ENCODE data around the gene POU2F3. TPM values are rescaled to one million over a fixed set of nuclear protein-coding genes. Genes with fewer than 3 reads are reported as not detected.

The POU2F3 gene
- total and polyA plus RNA-seq, 2 of the 13 experiments (the other 11 are each of a cell fraction or from before 2014, with no cell fraction given): not detected

- peak; percentile 96 for TF ChIP-seq SALL1 (CRISPR knock-in tag; IDR thresholded peaks at IDR 0.05)
- TF ChIP-seq MAFG (CRISPR knock-in tag; IDR thresholded peaks at IDR 0.05): no peak
- peak; percentile 11; the same call in 1 of the 2 replicates for TF ChIP-seq TFAP4 (IDR thresholded peaks at IDR 0.05; ENCODE audit: borderline replicate concordance, low read depth)
- TF ChIP-seq ZNF569 (CRISPR knock-in tag; IDR thresholded peaks at IDR 0.05; ENCODE audit: borderline replicate concordance): no peak
- TF ChIP-seq ZNF17 (CRISPR knock-in tag; IDR thresholded peaks at IDR 0.05): no peak
- TF ChIP-seq TEF (CRISPR knock-in tag; IDR thresholded peaks at IDR 0.05): no peak
- no peak for TF ChIP-seq STAT5B (CRISPR knock-in tag; IDR thresholded peaks at IDR 0.05)
- TF ChIP-seq ZNF589 (CRISPR knock-in tag; conservative IDR thresholded peaks at IDR 0.05): peak; percentile 80; the same call in 1 of the 2 replicates
- TF ChIP-seq POLR2AphosphoS2 (IDR thresholded peaks at IDR 0.05; ENCODE audit: low read depth, low read length): no peak
- TF ChIP-seq SPEN (CRISPR knock-in tag; IDR thresholded peaks at IDR 0.05; ENCODE audit: low read depth): peak; percentile 83
- no peak for TF ChIP-seq NAIF1 (CRISPR knock-in tag; IDR thresholded peaks at IDR 0.05; ENCODE audit: borderline replicate concordance)
- TF ChIP-seq RARG (CRISPR knock-in tag; IDR thresholded peaks at IDR 0.05; ENCODE audit: low read depth): no peak
- TF ChIP-seq SIX4 (CRISPR knock-in tag; IDR thresholded peaks at IDR 0.05): 0 out of 2 replicates have a peak, but pooled peaks have one; percentile 21
- no peak for TF ChIP-seq SRSF1 (optimal IDR thresholded peaks at IDR 0.05; ENCODE audit: low read depth, low read length)
- TF ChIP-seq ZNF281 (CRISPR knock-in tag; IDR thresholded peaks at IDR 0.05; ENCODE audit: borderline replicate concordance): 0 out of 2 replicates have a peak, but pooled peaks have one; percentile 26
- TF ChIP-seq PAF1 (CRISPR knock-in tag; IDR thresholded peaks at IDR 0.05): no peak
- peak; percentile 44; the same call in 1 of the 2 replicates for TF ChIP-seq CCDC6 (CRISPR knock-in tag; IDR thresholded peaks at IDR 0.05)
- TF ChIP-seq ZNF251 (CRISPR knock-in tag; IDR thresholded peaks at IDR 0.05): no peak
- peak; percentile 69; the same call in 1 of the 2 replicates for TF ChIP-seq GATAD1 (CRISPR knock-in tag; IDR thresholded peaks at IDR 0.05)
- 0 out of 2 replicates have a peak, but pooled peaks have one; percentile 57 for TF ChIP-seq ZNF570 (CRISPR knock-in tag; IDR thresholded peaks at IDR 0.05; ENCODE audit: borderline replicate concordance)
- no peak for TF ChIP-seq ATF5 (CRISPR knock-in tag; IDR thresholded peaks at IDR 0.05; ENCODE audit: low read depth)
- no peak for TF ChIP-seq HNRNPH1 (optimal IDR thresholded peaks at IDR 0.05; ENCODE audit: low read depth, low read length)
- TF ChIP-seq THRA (CRISPR knock-in tag; IDR thresholded peaks at IDR 0.05; ENCODE audit: borderline replicate concordance): peak; percentile 71
- TF ChIP-seq CEBPG (CRISPR knock-in tag; IDR thresholded peaks at IDR 0.05): no peak
These were observed 96.1 kb downstream of the POU2F3 start, which contains the start of gene ARHGEF12 (continued) for GRCh38 chr11:120335908-120336640.
